ENCODE results near the gene OR8G5.
"Not testable (repeated sequence)": the region's sequence is repeated elsewhere in the genome, so short reads cannot be mapped to it uniquely, and the experiment has no call there.

OR8G5 gene, protein sequence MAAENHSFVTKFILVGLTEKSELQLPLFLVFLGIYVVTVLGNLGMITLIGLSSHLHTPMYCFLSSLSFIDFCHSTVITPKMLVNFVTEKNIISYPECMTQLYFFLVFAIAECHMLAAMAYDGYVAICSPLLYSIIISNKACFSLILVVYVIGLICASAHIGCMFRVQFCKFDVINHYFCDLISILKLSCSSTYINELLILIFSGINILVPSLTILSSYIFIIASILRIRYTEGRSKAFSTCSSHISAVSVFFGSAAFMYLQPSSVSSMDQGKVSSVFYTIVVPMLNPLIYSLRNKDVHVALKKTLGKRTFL

DNA sequence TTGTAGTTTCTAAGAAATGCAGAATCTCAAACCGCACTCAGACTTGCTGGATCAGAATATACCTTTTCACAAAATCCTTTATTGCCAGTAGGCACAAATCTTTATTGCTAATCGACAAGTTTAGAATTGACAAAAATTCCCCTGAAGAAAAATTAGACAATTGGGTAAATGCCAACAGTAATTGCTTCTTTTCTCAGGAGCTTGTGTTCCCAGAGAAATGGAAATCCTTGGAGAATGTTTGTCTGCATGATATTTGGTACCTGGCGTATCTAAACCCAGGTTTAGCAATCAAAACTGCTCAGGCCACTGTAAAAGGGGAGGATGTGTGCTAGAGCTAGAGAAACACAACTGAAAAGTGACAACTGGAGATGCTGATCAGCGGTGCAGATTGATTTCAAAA, at the start of gene OR8G5:
OR8G5 (plus strand) TSS at position 301 of the 400 bp plus-strand sequence. CDS start 8,556 bp downstream, outside the sequence.
- DNase-seq = no peak

DNA sequence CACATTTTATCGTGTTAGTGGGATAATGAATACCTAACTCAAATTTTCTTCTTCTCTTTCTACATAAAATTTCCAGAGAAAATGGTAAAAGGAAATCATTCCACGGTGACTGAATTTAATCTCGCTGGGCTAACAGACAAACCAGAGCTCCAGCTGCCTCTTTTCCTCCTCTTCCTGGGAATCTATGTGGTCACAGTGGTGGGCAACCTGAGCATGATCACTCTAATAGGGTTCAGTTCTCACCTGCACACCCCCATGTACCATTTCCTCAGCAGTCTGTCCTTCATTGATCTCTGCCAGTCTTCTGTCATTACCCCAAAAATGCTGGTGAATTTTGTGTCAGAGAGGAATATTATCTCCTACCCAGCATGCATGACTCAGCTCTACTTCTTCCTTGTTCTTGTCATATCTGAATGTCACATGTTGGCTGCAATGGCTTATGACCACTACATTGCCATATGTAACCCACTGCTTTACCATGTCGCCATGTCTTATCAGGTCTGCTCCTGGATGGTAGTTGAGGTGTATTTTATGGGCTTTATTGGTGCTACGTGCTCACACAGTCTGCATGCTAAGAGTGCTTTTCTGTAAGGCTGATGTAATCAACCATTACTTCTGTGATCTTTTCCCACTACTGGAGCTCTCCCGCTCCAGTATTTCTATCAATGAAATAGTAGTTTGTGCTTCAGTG, 48.9 kb upstream of the OR8G5 start:
- no peak for DNase-seq

DNA sequence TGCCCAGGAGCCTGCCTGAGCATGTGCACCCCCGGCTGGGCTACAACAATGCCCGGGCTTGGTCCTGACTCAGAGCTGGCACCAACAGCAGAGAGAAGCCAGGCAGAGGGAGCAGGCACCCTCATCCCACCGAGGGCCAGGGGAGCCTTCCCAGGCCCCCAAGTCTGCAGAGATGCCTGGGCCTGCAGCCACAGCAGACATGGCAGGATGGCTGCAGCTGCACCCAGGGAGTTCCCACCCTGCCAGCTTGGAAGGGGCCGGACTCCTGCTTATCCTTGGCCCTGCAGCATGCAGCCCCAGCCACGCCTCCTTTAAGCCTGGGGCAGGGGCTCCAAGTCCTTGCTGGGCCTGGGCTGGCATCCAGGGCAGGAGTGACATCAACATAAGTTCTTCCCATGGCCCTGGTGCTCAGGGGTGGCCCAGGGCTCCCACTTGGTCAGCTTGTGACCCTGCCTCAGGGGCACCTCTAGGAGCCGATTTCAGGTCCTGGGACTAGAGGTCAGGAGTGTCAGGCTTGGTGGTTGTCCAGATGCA, 46.3 kb upstream of the OR8G5 start:
- no peak for DNase-seq

DNA sequence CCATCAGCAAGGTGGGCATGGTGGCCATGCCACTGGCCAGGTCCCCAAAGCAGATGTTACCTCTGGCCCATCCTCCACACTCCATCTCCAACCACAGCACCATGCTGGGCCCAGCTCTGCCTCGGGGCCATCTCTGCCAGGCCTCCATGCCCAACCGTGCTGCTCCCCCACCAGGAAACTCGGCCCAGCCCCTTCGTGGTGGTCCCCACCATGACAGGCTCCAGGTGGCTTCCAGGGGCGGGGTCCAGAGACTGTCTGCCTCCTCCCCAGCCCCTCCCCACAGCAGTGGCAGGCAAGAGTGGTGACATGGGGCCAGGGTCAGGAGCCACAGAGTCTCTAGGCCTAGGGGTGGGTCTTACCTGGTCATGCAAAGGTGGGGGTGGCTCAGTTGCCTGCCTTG, 45.8 kb upstream of the OR8G5 start:
- no peak for DNase-seq

DNA sequence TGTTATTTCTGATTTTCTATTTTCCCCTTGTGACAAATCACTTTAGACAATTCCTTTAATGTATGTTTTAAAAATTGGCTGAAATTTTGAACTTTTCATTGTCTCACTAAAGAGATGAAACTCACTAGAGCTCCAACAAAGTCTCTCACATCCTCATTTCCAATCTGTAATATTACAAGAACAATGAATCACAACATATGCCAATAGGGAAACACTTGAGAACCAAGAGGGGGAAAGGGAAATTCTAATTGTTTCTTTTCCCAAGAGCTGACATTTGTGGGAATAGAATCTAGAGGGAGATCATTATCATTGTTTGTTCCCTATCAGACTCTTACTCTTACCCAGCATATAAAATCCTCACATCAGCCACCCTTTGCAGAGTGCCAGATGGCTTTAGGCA, 44.9 kb upstream of the OR8G5 start:
- no peak for DNase-seq

DNA sequence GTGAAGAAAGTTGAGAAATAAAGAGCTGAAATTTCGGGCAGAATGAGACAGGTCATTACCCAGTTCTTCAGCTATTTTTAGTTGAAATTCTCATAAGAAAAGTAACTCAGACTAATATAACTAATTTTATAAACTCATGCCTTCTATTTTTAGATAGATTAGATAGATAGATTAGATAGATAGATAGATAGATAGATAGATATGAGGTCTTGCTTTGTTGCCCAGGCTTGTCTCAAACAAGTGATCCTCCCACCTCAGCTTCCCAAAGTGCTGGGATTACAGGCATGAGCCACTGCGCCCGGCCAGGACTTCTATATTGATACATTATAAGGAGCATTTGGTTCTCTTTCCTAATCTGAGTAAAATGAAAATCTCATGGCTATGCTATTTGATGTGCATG, 42.1 kb upstream of the OR8G5 start:
- no peak for DNase-seq

DNA sequence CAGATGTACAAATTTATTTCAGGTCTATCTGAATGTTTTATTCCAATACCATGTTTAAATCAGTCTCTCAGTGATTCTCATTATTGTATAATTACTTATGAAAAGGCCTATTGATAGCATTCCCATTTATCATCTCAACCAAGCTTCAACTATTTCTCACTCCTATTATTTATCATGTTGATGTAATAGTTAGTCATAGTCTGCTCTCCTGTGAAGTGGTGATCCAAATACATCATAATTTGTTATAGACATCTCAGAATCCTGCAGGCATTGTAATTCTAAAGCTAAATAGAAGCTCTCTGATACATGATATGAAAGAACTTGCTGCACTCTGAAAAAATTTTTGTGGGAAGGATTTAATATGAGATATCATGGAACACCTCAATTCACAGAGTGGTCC, 37.0 kb upstream of the OR8G5 start:
- DNase-seq = no peak

DNA sequence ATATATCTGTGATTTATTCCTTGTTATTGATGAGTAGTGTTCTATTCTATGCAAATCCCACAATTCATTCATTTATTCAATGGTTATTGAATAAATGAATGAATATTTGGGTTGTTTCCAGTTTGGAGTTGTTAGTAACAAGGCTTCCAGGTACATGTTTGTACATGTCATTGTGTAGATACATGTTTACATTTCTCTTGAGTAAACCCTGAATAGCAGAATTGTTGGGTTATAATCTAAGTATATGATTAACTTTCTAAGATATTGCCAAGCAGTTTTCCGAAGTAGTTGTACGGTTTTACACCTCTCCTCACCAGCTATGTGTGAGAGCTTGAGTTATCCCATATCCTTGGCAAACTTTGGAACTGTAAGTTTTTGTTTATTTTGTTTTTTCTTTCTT, 33.8 kb upstream of the OR8G5 start:
- DNase-seq = no peak

DNA sequence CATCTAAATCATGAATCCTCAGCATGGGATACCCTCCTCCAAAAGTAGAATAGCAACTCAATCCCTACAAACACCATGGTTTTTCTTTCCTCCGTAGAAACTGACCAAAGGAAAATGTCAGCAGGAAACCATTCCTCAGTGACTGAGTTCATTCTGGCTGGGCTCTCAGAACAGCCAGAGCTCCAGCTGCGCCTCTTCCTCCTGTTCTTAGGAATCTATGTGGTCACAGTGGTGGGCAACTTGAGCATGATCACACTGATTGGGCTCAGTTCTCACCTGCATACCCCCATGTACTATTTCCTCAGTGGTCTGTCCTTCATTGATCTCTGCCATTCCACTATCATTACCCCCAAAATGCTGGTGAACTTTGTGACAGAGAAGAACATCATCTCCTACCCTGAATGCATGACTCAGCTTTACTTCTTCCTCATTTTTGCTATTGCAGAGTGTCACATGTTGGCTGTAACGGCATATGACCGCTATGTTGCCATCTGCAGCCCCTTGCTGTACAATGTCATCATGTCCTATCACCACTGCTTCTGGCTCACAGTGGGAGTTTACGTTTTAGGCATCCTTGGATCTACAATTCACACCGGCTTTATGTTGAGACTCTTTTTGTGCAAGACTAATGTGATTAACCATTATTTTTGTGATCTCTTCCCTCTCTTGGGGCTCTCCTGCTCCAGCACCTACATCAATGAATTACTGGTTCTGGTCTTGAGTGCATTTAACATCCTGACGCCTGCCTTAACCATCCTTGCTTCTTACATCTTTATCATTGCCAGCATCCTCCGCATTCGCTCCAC, 31.4 kb upstream of the OR8G5 start:
- not testable (repeated sequence) for DNase-seq

DNA sequence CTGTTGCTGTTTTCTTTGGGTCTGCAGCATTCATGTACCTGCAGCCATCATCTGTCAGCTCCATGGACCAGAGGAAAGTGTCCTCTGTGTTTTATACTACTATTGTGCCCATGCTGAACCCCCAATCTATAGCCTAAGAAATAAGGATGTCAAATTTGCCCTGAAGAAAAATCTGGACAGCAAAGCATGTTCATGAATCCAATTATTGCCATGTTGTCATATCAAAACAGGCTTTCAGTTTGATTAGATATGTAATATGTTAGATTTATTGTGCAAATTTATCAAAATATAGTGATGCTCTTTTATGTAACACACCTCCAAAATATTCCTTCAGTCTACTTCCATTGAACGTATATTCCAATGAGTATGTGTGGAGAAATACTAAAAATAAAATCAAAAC, 30.7 kb upstream of the OR8G5 start:
- no peak for DNase-seq

DNA sequence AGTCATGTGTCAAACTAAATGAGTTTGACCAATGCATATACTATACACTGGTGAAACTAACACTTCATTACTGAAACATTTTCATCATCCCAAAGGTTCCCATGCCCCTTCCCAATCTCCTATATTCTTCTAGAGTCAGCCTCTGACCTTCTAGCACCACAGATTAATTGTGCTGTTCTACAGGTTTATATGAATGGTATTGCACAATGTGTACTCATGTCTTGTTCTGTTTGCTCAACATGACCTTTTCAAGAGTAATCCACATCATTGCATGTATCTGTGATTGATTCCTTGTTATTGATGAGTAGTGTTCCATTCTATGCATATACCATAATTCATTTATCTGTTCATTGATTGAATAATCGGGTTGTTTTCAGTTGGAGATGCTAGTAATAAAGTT, 22.8 kb upstream of the OR8G5 start:
- peak; percentile 60 for DNase-seq

DNA sequence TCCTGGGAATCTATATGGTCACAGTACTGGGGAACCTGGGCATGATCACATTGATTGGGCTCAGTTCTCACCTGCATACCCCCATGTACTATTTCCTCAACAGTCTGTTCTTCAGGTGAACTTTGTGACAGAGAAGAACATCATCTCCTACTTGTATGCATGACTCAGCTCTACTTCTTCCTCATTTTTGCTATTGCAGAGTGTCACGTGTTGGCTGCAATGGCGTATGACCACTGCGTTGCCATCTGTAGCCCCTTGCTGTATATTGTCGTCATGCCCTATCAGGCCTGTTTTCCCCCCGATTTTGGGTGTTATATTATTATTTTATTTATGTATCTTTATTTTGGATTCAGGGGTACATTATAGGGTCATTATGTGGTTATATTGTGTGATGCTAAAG, 17.7 kb upstream of the OR8G5 start:
- no peak for DNase-seq

DNA sequence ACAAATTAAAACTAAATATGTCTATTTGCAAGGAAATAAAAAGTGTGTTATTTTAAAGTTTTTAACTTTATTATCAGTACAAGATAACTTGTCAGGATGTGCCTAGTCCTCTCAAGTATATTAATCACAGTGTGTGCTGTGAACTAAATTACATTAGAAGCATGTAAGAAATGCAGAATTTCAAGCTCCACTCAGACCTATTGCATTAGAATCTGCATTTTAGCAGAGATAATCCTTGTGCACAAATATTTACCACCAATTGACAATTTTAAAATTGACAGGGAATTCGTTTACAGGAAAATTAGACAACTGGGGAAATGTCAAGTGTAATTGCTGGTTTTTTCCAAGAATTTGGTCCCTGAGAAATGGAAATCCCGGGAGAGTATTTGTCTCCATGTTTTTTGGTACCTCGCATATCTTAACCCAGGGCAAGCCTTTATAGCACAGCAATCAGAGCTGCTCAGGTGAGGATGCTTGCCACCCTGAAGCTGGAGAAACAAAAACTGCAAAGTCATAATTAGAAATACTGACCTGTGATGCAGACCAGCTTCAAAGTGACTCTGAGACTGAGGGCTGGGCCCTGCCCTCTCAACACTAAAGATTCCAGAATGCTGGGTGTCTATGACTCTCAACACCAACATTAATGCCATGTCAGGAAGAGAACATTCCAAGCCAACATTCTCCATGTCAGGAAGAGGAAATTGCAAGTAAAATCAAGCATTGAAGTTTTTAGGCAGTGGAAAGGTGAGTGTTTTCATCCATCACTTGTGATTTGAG, 15.4 kb upstream of the OR8G5 start, which contains the start of gene OR8G1:
OR8G1 (plus strand) TSS at position 475 of the 777 bp plus-strand sequence. CDS start 8,581 bp downstream, outside the sequence.
- no peak for DNase-seq

DNA sequence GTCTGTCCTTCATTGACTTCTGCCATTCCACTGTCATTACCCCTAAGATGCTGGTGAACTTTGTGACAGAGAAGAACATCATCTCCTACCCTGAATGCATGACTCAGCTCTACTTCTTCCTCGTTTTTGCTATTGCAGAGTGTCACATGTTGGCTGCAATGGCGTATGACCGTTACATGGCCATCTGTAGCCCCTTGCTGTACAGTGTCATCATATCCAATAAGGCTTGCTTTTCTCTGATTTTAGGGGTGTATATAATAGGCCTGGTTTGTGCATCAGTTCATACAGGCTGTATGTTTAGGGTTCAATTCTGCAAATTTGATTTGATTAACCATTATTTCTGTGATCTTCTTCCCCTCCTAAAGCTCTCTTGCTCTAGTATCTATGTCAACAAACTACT, 6.3 kb upstream of the OR8G5 start:
- not testable (repeated sequence) for DNase-seq

DNA sequence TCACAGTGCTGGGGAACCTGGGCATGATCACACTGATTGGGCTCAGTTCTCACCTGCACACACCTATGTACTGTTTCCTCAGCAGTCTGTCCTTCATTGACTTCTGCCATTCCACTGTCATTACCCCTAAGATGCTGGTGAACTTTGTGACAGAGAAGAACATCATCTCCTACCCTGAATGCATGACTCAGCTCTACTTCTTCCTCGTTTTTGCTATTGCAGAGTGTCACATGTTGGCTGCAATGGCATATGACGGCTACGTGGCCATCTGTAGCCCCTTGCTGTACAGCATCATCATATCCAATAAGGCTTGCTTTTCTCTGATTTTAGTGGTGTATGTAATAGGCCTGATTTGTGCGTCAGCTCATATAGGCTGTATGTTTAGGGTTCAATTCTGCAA, 8.9 kb downstream of the OR8G5 start:
- not testable (repeated sequence) for DNase-seq

DNA sequence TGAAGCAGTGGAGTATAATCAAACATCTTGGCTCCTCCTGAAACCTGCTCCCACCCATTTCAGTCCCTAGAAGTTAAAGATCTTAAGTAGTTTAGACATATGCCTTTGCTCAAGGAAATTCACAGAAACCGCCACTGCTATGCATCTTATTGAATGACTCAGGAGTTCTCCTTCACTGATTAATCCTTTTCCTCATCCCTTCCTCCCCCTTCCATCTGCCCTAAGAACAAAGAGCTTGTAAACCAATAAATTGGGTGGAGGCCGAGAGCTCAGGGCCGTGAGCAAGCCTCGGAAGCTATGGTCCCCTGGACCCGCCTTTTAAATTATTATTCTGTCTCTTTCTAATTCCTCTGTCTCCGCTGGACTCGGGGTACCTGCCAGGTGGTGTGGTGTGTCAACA, 14.7 kb downstream of the OR8G5 start:
- not testable (repeated sequence) for DNase-seq

DNA sequence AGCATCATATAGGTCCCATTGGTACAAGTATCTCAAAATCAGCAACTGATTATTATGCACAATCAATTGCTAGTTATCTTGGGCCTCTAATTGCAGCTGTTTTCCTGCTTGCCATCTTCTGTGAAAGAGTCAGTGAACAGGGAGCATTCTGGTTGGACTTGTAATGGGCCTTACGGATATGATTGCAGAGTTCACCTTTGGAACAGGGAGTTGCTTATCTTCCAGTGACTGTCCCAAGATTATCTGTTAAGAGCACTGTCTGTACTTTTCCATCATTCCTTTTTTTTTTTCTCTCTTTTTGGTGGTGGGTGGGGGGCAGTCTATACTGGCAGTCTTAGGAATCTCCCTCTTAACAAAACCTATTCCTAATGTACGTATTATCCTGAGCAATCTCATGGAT, 17.8 kb downstream of the OR8G5 start:
- DNase-seq = no peak

DNA sequence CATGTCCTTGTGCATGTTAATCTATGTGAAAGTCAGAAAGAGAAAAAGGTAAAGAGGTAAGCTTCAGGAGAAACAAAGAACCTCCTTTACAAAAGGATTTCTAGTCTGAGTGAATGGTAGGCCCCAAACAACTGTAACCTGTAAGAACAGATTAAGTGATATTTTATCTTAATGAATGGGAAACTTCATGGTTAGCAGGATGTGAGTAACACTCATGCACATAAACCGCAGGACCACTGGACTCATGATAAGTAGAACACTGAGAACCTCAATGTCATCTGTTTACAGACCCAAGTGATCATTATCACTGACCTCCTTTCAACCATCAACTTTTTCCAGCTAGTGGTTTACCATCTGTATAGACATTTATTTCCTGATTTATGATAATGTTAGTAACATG, 19.9 kb downstream of the OR8G5 start:
- no peak for DNase-seq

DNA sequence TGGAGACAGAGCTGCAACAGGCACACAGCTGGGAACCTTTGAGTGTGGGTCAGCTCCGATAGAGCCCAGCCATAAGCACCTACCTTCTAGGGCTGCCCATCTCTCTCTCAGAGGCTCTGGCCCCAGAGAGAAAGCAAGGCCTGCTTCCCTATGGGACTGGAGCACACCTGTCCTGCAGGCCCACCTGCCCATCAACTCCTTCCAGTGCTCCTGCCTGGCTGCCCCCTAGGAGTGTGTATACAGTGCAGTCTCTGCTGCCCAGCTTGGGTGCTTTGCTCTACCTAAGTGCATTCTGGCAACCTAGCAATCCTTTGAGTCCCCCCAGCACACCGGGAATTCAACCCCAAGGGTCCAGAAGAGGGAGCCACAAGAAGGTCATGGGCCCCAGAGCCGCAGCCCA, 21.0 kb downstream of the OR8G5 start:
- no peak for DNase-seq

DNA sequence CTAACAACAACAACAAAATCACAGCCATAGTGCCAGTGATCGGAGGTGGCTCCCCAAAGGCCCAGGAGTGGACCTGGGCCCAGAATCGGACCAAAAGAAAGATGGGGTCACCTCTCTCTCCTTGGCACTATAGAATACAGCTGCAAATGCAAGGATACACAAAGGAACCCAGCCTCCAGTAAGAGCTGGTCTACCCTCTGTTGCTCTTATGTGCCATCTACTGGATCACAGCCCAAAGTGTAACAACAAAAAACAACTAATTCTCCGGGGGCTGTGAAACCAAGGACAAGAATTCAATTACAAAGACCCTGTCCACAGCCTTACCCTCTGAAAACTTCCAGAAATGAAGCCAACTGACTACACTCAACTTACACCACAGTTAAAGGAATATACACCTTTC, 21.6 kb downstream of the OR8G5 start:
- no peak for DNase-seq

DNA sequence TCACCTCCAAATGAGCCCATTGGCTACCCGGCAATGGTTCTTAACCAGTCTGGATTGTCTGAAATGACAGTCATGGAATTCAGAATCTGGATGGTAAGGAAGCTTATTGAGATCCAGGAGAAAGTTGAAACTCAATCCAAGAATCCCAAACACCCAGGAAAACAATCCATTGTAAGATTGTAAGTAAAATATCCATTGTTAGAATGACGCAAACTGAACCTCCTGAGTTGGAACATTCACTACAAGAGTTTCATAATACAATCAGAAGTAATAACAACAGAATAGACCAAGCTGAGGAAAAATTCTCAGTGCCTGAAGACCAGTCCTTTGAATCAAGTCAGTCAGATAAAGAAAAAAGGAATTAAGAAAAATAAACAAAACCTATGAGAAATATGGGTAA, 22.1 kb downstream of the OR8G5 start:
- no peak for DNase-seq

DNA sequence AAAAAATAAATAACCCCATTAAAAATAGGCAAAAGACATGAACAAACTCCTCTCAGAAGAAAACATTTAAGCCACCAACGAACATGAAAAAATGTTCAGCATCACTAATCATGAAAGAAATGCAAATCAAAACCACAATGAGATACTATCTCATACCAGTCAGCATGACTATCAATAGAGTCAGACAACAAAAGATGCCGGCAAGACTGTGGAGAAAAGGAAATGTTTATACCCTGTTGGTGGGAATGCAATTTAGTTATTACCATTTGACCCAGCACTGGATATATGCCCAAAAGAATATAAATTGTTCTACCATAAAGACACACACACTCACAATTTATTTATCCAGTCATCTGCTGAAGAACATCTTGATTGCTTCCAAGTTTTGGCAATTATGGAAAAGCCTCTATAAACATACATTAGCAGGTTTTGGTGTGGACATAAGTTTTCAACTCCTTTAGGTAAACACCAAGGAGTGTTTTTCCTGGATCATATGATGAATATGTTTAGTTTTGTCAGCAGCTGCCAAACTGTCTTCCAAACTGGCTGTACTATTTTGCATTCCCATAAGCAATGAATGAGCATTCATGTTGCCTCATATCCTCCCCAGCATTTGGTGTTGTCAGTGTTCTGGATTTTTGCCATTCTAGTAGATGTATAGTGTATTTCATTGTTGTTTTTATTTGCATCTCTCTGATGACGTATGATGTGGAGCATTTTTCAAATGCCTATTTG, 29.6 kb downstream of the OR8G5 start:
- peak; percentile 66 for DNase-seq
